H9 (cell line): ENCODE measurements around the gene CCDC88A. TPM values are rescaled to one million over a fixed set of nuclear protein-coding genes. Genes with fewer than 3 reads are reported as not detected.

Source experiments
- DNase-seq: peaks from one replicate; pipeline ENCODE4 v3.0.0-alpha.2; 2017
- H2AFZ ChIP-seq: one replicate; pipeline ENCODE4 v1.6.1; 2013; ENCODE audit warnings: mild to moderate bottlenecking, low read length, control low read depth, moderate library complexity
- H2AK5ac ChIP-seq: 2 replicates; pipeline ENCODE4 v1.6.1; 2013; ENCODE audit warnings: low read length, control low read depth, mixed read lengths; ENCODE audit not compliant: insufficient read length
- H2BK120ac ChIP-seq: one replicate; pipeline ENCODE4 v1.6.1; 2013; ENCODE audit warnings: low read depth, mild to moderate bottlenecking, low read length, control low read depth, inconsistent platforms; ENCODE audit not compliant: poor library complexity, severe bottlenecking
- H2BK12ac ChIP-seq: 2 replicates; pipeline ENCODE4 v1.6.1; 2013; ENCODE audit warnings: low read length, control low read depth, mixed read lengths, low read depth; ENCODE audit not compliant: insufficient read length
- H2BK15ac ChIP-seq: 2 replicates; pipeline ENCODE4 v1.6.1; 2013; ENCODE audit warnings: low read depth, low read length, control low read depth
- H2BK20ac ChIP-seq: one replicate; pipeline ENCODE4 v1.6.1; 2013; ENCODE audit warnings: low read depth, mild to moderate bottlenecking, low read length, control low read depth, inconsistent platforms; ENCODE audit not compliant: poor library complexity, severe bottlenecking
- H2BK5ac ChIP-seq: 2 replicates; pipeline ENCODE4 v1.6.1; 2013; ENCODE audit warnings: low read length, control low read depth, mixed read lengths; ENCODE audit not compliant: insufficient read length
- H3K14ac ChIP-seq: 2 replicates; pipeline ENCODE4 v1.6.1; 2013; ENCODE audit warnings: low read length, control low read depth; ENCODE audit not compliant: insufficient read depth
- H3K18ac ChIP-seq: 2 replicates; pipeline ENCODE4 v1.6.1; 2013; ENCODE audit warnings: low read depth, mild to moderate bottlenecking, mixed read lengths, low read length, control low read depth; ENCODE audit not compliant: insufficient read length
- H3K23ac ChIP-seq: 2 replicates; pipeline ENCODE4 v1.6.1; 2013; ENCODE audit warnings: low read length, control low read depth, mixed read lengths, low read depth; ENCODE audit not compliant: insufficient read length
- H3K23me2 ChIP-seq: 2 replicates; pipeline ENCODE4 v1.6.1; 2013; ENCODE audit warnings: low read depth, mild to moderate bottlenecking, mixed read lengths, low read length, control low read depth; ENCODE audit not compliant: insufficient read length, poor library complexity, severe bottlenecking
- H3K27ac ChIP-seq: 2 replicates; pipeline ENCODE4 v1.5.1; 2013; ENCODE audit warnings: low read length, control low read depth, mixed read lengths, low read depth; ENCODE audit not compliant: insufficient read length
- H3K27me3 ChIP-seq: 2 replicates; pipeline ENCODE4 v1.6.1; 2013; ENCODE audit warnings: low read length, control low read depth, inconsistent platforms; ENCODE audit not compliant: insufficient read depth
- H3K4ac ChIP-seq: 2 replicates; pipeline ENCODE4 v1.6.1; 2013; ENCODE audit warnings: low read depth, mild to moderate bottlenecking, control low read depth, inconsistent platforms, low read length, moderate library complexity
- H3K4me1 ChIP-seq: 2 replicates; pipeline ENCODE4 v1.6.1; 2013; ENCODE audit warnings: low read length, control low read depth, inconsistent platforms; ENCODE audit not compliant: insufficient read depth
- H3K4me2 ChIP-seq: 2 replicates; pipeline ENCODE4 v1.6.1; 2013; ENCODE audit warnings: low read length, control low read depth, mixed read lengths; ENCODE audit not compliant: insufficient read length, insufficient read depth
- H3K56ac ChIP-seq: 2 replicates; pipeline ENCODE4 v1.6.1; 2013; ENCODE audit warnings: low read depth, mild to moderate bottlenecking, mixed read lengths, low read length, control low read depth; ENCODE audit not compliant: insufficient read length
- H3K79me1 ChIP-seq: 2 replicates; pipeline ENCODE4 v1.6.1; 2013; ENCODE audit warnings: low read depth, mild to moderate bottlenecking, moderate library complexity, low read length, control low read depth, inconsistent platforms; ENCODE audit not compliant: insufficient read depth, poor library complexity, severe bottlenecking
- H3K79me2 ChIP-seq: 2 replicates; pipeline ENCODE4 v1.6.1; 2013; ENCODE audit warnings: low read length, control low read depth, inconsistent platforms; ENCODE audit not compliant: insufficient read depth
- H3K9ac ChIP-seq: 2 replicates; pipeline ENCODE4 v1.6.1; 2013; ENCODE audit warnings: low read length, control low read depth, mixed read lengths; ENCODE audit not compliant: insufficient read length; ENCODE audit errors: extremely low read depth
- H3K9me3 ChIP-seq: one replicate; pipeline ENCODE4 v1.6.1; 2013; ENCODE audit warnings: low read depth, low read length, inconsistent platforms; ENCODE audit not compliant: control insufficient read depth
- H3T11ph ChIP-seq: one replicate; pipeline ENCODE4 v1.6.1; 2013; ENCODE audit warnings: mild to moderate bottlenecking, low read length, control low read depth, inconsistent platforms
- H4K20me1 ChIP-seq: one replicate; pipeline ENCODE4 v1.6.1; 2013; ENCODE audit not compliant: control insufficient read depth, insufficient read length, insufficient read depth
- H4K5ac ChIP-seq: 2 replicates; pipeline ENCODE4 v1.6.1; 2013; ENCODE audit warnings: low read depth, mild to moderate bottlenecking, mixed read lengths, low read length, control low read depth; ENCODE audit not compliant: insufficient read length
- H4K8ac ChIP-seq: replicated peaks from 2 replicates; pipeline ENCODE4 v1.6.1; 2013; ENCODE audit warnings: low read length, control low read depth, mixed read lengths, low read depth; ENCODE audit not compliant: insufficient read length
- H4K91ac ChIP-seq: 2 replicates; pipeline ENCODE4 v1.6.1; 2013; ENCODE audit warnings: low read depth, mild to moderate bottlenecking, moderate library complexity, mixed read lengths, low read length, control low read depth; ENCODE audit not compliant: insufficient read length
- H3K27ac Mint-ChIP-seq, 3 experiments: 2 replicates in 2 of 3; 3 replicates in 1 of 3; pipeline ENCODE4 v1.8.0; 2020 to 2021; ENCODE audit warnings: mixed read lengths in 3 of 3, mild to moderate bottlenecking in 1 of 3, moderate library complexity in 1 of 3
- H3K27me3 Mint-ChIP-seq: 2 replicates; pipeline ENCODE4 v1.8.0; 2021; ENCODE audit warnings: low read depth, mild to moderate bottlenecking, moderate library complexity, mixed read lengths
- H3K36me3 Mint-ChIP-seq, 3 experiments: 2 replicates in 2 of 3; 3 replicates in 1 of 3; pipeline ENCODE4 v1.8.0; 2020 to 2021; ENCODE audit warnings: low read depth in 3 of 3, mixed read lengths in 3 of 3; ENCODE audit not compliant: insufficient read depth in 1 of 3
- H3K4me1 Mint-ChIP-seq, 2 experiments: 2 replicates each; pipeline ENCODE4 v1.8.0; 2020; ENCODE audit warnings: mixed read lengths in 2 of 2
- H3K4me3 Mint-ChIP-seq, 2 experiments: 2 replicates in 1 of 2; 3 replicates in 1 of 2; pipeline ENCODE4 v1.8.0; 2020 to 2021; ENCODE audit warnings: mild to moderate bottlenecking in 2 of 2, mixed read lengths in 2 of 2, moderate library complexity in 1 of 2
- H3K9me3 Mint-ChIP-seq, 2 experiments: 2 replicates in 1 of 2; 3 replicates in 1 of 2; pipeline ENCODE4 v1.8.0; 2020; ENCODE audit warnings: mild to moderate bottlenecking in 2 of 2, mixed read lengths in 2 of 2, moderate library complexity in 1 of 2
- WGBS: extraction: QIAGEN DNeasy Blood & Tissue Kit; methylation state at CpG from one replicate; pipeline ENCODE4 v1.1.7; 2013; ENCODE audit warnings: missing lambda C conversion rate, low lambda C conversion rate, mixed read lengths; ENCODE audit not compliant: insufficient read length; ENCODE audit errors: extremely low coverage; 5-methylcytosine and 5-hydroxymethylcytosine counted together
- total RNA-seq: library from RNA; stranded (reverse); gene quantifications from 2 replicates; pipeline ENCODE4 v1.2.1, GENCODE V29; 2021
- TF ChIP-seq, protein P1 (sequence below): fragments of 200-600 bp; sonication (generic); conservative IDR thresholded peaks from 3 replicates; pipeline ENCODE4 v1.8.0; 2021; ENCODE audit warnings: antibody characterized with exemption, mild to moderate bottlenecking

Gene CCDC88A
- total RNA-seq, 1 experiment from 2014 or later: 91.8 TPM

DNA sequence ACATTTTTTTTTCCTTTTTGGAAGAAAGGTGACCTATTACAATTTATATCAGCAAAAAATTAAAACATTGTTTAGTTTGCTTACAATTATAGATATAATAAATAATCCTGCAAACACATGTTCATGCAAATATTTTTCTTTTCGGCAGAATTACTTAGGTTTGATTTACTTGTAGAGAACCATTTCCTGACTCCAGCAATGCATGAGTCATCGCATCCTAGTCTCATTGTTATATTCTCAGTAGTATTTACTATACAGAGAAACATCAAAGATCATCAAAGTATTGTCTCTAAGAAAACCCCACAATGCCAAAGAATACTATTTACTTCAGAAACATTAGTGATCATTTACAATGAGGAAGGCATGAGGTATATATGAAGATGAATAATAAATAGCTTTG, 110.2 kb downstream of the CCDC88A start:
- no peak overlapping the region for H4K91ac ChIP-seq
- H2BK20ac ChIP-seq: no peak overlapping the region
- H3K27ac ChIP-seq: no peak overlapping the region
- no peaks in the 10 kb centered on the region for H3K79me2 ChIP-seq
- H3K9ac ChIP-seq: no peak overlapping the region
- no peak overlapping the region for H2AK5ac ChIP-seq
- H3K18ac ChIP-seq: no peak overlapping the region
- no peaks in the 10 kb centered on the region for H3K4me1 ChIP-seq
- no peak overlapping the region for H2BK15ac ChIP-seq
- H3K14ac ChIP-seq: no peak overlapping the region
- no peaks in the 10 kb centered on the region for H3K27me3 ChIP-seq
- H2BK12ac ChIP-seq: no peak overlapping the region
- Mint-ChIP-seq H3K27me3 (no peaks in the 10 kb centered on the region), H3K9me3 (no peaks in the 10 kb centered on the region), H3K36me3 (peaks cover 14 to 54% (median 48%) of the 10 kb centered on the region in 3 experiments; a peak in 6 of 7 replicates), H3K4me1 (no peaks in the 10 kb centered on the region), H3K27ac (no peak overlapping the region), H3K4me3 (no peak overlapping the region)
- no peak overlapping the region for H2BK120ac ChIP-seq
- H3K9me3 ChIP-seq: no peaks in the 10 kb centered on the region
- TF ChIP-seq, protein P1, sequence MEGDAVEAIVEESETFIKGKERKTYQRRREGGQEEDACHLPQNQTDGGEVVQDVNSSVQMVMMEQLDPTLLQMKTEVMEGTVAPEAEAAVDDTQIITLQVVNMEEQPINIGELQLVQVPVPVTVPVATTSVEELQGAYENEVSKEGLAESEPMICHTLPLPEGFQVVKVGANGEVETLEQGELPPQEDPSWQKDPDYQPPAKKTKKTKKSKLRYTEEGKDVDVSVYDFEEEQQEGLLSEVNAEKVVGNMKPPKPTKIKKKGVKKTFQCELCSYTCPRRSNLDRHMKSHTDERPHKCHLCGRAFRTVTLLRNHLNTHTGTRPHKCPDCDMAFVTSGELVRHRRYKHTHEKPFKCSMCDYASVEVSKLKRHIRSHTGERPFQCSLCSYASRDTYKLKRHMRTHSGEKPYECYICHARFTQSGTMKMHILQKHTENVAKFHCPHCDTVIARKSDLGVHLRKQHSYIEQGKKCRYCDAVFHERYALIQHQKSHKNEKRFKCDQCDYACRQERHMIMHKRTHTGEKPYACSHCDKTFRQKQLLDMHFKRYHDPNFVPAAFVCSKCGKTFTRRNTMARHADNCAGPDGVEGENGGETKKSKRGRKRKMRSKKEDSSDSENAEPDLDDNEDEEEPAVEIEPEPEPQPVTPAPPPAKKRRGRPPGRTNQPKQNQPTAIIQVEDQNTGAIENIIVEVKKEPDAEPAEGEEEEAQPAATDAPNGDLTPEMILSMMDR: no peak
- no peaks in the 10 kb centered on the region for H4K20me1 ChIP-seq
- H3K23me2 ChIP-seq: no peaks in the 10 kb centered on the region
- no peak overlapping the region for H3K4me2 ChIP-seq
- no peak overlapping the region for H3K4ac ChIP-seq
- no peak overlapping the region for H2BK5ac ChIP-seq
- H4K8ac ChIP-seq: no peak overlapping the region
- no peak overlapping the region for H3K56ac ChIP-seq
- no peak for DNase-seq
- no CpG with 5 or more reads among the region's 2 CpGs for WGBS
- H3T11ph ChIP-seq: no peak overlapping the region
- no peaks in the 10 kb centered on the region for H3K79me1 ChIP-seq
- H4K5ac ChIP-seq: no peak overlapping the region
- no peak overlapping the region for H3K23ac ChIP-seq
- no peak overlapping the region for H2AFZ ChIP-seq
